ENCODE measurements around the gene PASK. TPM values are rescaled to one million over a fixed set of nuclear protein-coding genes. Genes with fewer than 3 reads are reported as not detected.

Gene PASK
- total and polyA plus RNA-seq, 9 of the 15 experiments (the other 6 are each of a cell fraction or from before 2014, with no cell fraction given): 1.5 to 30.3 (median 9.9) TPM

GRCh38 chr2:241087420-241088268 lies 61.6 kb downstream of the PASK start:
- BruUV-seq (replicated peaks): no TSS peak
- POLR2A ChIA-PET: interaction anchor here (0.9 kb wide), 1 partner anchor 129 kb away, joined by 3 read pairs; no protein-coding TSS in a partner anchor
- Histone ChIP-seq H3K4me3 (no peak overlapping the region), H2AFZ (ENCODE audit: low read depth, low read length) (no peak overlapping the region), H3K9ac (ENCODE audit: insufficient read depth in 1 of 2, low read depth in 2 of 2, low read length in 2 of 2) (no peak overlapping the region), H3K36me3 (ENCODE audit: control insufficient read depth, insufficient read depth, low read length) (peaks cover 42% of the 10 kb centered on the region; the same call in 2 of the 3 replicates), H3K4me1 (replicated peaks in 1 of 2; ENCODE audit: control insufficient read depth in 2 of 2, insufficient read depth in 2 of 2, low read length in 2 of 2) (no peaks in the 10 kb centered on the region), H3K27ac (ENCODE audit: extremely low read depth, low read depth, low read length) (no peak overlapping the region), H3K79me2 (ENCODE audit: control insufficient read depth, insufficient read depth, low read length) (no peaks in the 10 kb centered on the region), H3K9me1 (ENCODE audit: control insufficient read depth, insufficient read depth, low read length) (no peaks in the 10 kb centered on the region), H3K4me2 (ENCODE audit: insufficient read depth, low read length) (no peak overlapping the region), H3K27me3 (ENCODE audit: control insufficient read depth in 2 of 2, insufficient read depth in 2 of 2, low read length in 2 of 2) (no peaks in the 10 kb centered on the region), H4K20me1 (replicated peaks; ENCODE audit: control insufficient read depth, insufficient read depth, low read length) (no peaks in the 10 kb centered on the region), H3K9me3 (replicated peaks; ENCODE audit: control insufficient read depth, insufficient read depth, low read depth, low read length) (no peaks in the 10 kb centered on the region)
- DNase-seq (ENCODE audit: extremely low read depth in 1 of 4, low spot score in 3 of 4) (no peak), FAIRE-seq (no peak), ATAC-seq (no peak)
- intact Hi-C loops (cut with micrococcal nuclease): no loop called here
- in situ Hi-C loops (cut with MboI): no loop called here
- TF ChIP-seq HNRNPL (IDR thresholded peaks at IDR 0.05; ENCODE audit: low read depth, low read length) (no peak), ETV6 (IDR thresholded peaks at IDR 0.05; ENCODE audit: borderline replicate concordance in 1 of 2, low read depth in 2 of 2, low read length in 1 of 2) (no peak), ETV6 (CRISPR knock-in tag; IDR thresholded peaks at IDR 0.05; ENCODE audit: borderline replicate concordance) (no peak), NCOA4 (IDR thresholded peaks at IDR 0.05; ENCODE audit: partially characterized antibody) (no peak), CAMTA2 (CRISPR knock-in tag; conservative IDR thresholded peaks at IDR 0.05) (no peak), TFAM (CRISPR knock-in tag; conservative IDR thresholded peaks at IDR 0.05) (no peak), POLR2G (IDR thresholded peaks at IDR 0.05; ENCODE audit: low read depth, low read length) (no peak), ZKSCAN3 (CRISPR knock-in tag; IDR thresholded peaks at IDR 0.05) (no peak), TAL1 (IDR thresholded peaks at IDR 0.05) (no peak), ZNF384 (IDR thresholded peaks at IDR 0.05; ENCODE audit: low read depth, low read length) (no peak)
- CTCF ChIA-PET (ENCODE audit: low intra/inter-chr PET ratio): no interaction called here
- WGBS (ENCODE audit: insufficient coverage, low coverage, missing lambda C conversion rate): 95% methylated on average over 26 of the region's 29 CpGs
